Suppressor macrophage treated with lipopolysaccharide for 1 hour (primary cell): ENCODE results near the gene CELF4.

Experiments used
- DNase-seq, 3 donors: peaks; one replicate each; pipeline ENCODE4 v3.0.0-alpha.2; 2020 to 2022

The CELF4 gene

DNA sequence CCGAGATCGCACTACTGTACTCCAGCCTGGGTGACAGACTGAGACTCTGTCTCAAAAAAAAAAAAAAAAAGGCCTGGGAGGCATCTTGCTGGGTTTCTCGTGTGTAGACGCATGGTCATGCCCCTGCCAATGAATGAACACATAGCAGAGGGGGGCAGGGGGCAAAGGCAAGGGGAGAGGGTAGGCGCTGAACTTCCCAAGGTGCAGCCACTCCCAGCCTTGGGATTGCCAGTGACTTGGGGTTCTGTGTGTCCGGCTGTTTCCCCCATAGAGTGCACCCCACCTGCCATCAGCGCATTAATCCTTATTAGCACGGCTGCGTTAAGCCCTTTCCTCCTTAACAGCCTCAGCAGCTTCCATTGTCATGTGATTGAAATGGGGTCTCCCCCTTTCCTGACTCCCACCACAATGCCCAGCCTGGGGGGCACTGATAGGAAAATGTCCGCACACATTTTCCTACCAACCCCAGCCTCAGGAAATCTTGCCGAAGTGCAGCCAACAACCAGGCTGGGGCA lies 225.8 kb downstream of the CELF4 start:
- DNase-seq: no peak

DNA sequence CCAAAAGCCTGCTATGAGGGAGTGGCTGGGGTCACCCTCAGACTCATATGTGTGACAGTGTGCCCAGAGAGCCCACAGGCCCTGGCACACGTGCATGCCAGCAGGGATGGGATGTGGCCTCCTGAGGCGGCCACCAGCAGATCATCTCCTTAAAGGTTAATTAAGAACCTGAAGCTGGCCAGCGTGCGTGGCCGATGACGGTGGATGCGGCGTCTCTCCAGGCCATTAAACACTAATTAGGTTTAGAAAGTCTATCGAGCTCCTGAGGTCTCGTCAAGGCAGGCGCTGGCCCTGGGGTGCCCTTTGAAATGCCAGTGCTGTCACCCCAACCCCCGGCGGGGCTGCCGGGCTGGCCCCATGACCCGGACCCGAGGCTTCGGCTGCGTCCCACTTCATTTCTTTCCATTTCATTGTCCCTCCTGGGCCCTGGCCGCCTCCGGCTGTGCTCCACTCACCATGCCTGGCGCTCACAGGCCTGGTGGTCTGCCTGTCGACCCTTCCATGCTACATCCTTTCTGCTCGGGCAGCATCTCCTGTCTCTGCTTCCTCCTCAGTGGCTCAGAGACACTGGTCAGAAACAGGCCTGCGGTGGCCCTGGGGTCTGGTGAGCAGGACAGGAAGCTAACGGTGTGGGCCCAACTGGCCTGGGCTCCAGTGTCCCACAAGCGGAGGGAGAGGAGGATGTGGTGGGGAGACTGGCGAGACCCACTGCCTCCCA lies 228.9 kb downstream of the CELF4 start:
- no peak for DNase-seq

- DNase-seq: no peak
Observed at GRCh38 chr18:37335409-37335736, 230.2 kb downstream of the CELF4 start.

- no peak for DNase-seq
Observed at GRCh38 chr18:37334631-37335408, 230.8 kb downstream of the CELF4 start.

GRCh38 chr18:37332628-37333420 lies 232.8 kb downstream of the CELF4 start:
- DNase-seq: no peak

DNA sequence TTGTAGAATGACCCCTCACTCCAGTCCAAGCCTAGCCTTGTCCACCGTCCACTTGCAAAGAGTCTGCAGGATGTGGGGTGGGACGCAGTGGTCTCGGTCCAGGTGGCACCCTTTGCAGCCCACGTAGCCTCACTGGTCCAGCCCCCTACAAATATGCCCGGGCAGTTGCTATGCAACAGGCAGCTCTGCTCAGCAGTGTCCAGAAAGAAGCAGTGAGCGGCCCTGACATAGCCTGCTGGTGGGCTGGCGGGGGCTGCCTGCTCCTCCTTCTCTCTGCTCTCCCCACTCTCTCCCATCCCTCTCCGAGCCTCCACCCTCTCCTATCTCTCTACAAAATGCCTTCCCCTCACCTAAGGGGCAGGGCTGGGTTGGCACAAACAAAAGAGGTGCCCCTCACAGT lies 233.4 kb downstream of the CELF4 start:
- DNase-seq: no peak

DNA sequence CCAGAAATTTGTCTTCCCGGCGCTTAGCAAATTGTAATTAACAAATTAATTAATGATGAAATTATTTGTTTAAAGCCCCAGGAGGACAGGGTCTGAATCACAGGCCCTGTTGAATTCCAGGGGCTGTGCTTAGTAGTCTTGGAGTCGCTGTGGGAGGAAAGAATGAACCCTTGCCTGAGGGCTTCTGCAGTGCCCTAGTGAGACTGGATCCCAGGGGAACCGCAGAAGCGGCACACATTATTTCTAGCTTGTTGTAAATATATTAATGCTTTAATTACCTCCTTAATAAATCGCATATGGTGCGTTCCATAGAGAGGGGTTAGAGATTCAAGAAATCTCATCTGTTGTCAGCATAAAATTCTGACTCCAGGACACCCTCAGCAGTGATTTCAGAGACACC lies 235.4 kb downstream of the CELF4 start:
- DNase-seq: no peak

DNA sequence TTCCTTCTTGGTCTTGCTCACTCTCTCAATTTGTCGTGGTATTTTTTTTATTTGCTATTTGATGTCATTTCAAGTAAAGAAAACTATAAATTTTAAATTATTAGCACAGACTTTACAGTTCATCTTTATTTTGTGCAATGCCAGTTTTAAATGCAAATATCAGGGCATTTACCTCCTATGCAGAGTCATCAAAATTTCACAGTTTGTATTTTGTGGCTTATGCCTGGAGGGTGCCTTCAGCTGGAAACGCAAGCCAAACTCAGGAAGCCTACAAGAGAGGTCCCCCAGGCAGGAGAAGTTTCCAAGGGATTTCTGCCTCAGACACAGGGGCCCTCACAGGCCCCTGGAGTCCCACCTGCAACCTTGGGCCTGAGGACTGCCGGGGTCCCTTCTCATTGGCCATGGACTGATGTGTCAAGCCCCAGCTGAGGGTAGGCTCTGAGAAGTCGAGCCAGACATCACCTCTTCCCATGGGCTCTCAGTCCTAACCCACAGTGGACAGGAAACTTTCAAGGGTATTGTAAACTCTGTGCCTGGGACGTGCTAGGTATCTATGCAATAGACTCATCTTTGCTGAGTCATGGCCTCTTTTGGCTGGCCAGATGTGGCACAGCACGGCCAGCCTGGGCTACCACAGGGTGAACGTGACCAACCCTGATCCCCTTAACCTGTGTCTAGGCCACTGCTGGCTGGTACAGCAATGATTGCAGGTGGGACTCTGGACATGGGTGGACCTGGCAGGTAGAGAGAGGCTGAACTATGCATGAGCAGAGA lies 236.5 kb downstream of the CELF4 start:
- DNase-seq: no peak

DNA sequence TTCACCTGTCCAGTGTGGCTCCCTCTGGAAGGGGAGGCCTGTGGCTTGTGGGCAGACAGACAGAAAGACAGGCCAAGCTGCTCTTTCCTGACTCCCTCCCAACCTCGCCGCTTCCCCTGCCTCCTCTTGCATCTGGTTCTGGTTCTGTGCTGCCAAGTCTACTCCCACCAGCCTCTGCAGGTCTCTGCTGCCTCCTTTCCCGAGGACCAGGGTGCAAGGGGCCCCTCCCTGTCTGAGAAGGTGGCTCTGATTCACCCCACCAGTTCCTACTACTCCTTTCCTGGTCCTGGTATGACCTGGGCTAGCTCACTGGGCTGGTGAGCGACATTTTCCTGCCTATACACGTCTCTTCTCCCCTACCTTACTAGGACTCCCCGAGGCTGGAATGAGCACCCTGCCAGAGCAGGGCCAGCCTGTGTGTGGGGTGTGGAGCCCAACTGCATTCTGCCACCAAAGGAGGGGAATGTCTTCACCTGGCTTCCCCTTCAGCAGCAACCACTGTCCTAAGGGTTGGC lies 238.5 kb downstream of the CELF4 start:
- no peak for DNase-seq

DNA sequence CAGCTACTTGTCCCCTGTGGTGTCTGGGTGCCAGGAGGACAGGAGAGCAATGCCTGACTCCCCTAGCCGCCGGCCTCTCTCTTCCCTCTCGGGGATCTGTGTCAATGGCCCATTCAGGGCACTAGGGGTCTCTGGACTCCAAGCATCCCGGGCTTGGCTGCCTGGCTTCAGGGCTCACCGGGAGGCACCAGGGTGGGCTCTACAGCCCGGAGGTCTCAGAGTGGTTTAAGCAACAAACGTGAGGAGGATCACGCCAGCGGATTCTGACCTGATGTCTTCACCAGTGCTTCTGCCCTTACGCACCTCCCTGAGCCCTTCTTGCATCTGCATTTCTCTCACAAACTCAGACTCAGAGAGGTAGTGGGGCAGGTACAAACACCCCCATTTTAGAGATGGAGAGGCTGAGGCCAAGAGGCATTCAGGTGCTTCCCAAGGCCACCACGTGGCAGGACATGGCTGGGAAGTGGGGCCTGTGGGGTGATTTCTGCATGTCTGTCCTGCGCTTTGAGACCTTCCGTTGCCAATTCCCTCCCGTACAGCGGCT lies 243.0 kb downstream of the CELF4 start:
- peak; percentile 22 to 57 (median 36) for DNase-seq

- no peak for DNase-seq
Observed at GRCh38 chr18:37321582-37322491, 243.8 kb downstream of the CELF4 start.

GRCh38 chr18:37320317-37320716 lies 245.3 kb downstream of the CELF4 start:
- no peak for DNase-seq

- DNase-seq: no peak
Observed at GRCh38 chr18:37318360-37319355, 246.9 kb downstream of the CELF4 start.

DNA sequence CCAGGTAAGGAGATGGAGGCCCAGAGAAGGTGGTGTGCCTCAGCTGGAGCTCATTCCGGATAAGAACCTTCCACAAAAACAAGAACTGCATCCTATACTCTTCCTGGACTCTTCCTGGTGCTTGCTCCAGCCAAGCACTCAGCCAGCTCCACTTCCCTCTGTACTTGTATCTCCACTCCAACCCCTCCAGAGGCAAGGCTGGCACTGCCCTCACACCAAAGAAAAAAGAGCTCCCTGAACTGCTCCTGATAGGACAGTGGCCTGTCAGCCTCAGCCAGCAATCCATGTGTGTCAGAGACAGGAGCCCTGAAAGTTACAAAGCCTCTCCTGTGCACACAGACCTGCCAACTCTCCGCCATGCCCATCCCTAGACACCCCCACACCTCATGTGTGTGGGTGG lies 248.1 kb downstream of the CELF4 start:
- no peak for DNase-seq

DNA sequence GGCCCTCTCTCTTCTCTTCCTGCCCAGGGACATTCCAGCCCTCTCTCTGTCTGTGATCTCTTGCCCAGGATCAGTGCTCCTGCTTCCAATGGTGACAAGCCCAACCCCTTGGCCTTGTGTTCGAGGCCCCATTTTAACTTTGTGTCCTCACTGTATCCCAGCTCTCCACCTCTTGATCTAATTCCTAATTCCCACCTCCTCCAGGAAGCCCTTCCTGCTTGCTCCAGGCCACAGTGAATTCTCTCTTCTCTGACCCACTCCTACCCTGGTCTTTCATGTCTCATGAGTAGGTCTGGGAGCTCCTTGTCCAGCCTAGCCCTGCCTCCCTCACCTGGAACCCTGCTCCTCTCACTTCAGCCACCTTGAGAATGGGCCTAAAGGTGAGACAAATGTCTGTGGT lies 249.1 kb downstream of the CELF4 start:
- DNase-seq: no peak

GRCh38 chr18:37315935-37316334 lies 249.7 kb downstream of the CELF4 start:
- DNase-seq: no peak

DNA sequence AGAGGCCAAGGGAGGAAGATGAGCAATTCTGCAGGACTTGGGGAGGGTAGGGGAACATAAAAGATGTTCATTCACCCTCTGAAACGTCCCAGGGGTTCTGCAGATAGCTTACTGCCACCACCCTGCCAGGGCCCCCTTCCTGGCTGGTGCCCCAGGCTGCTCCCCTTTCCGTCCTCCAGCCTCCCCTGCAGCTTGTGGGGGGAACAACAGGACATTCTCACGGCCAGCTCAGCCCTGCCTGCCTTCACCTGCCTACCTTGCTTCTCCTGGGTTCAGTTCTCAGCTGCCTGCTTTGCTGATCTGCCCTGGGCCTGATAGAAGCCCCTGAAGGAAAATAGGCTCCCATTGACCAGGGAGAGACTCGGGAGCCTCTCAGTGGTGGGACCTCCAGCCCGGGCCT lies 251.1 kb downstream of the CELF4 start:
- no peak for DNase-seq

DNA sequence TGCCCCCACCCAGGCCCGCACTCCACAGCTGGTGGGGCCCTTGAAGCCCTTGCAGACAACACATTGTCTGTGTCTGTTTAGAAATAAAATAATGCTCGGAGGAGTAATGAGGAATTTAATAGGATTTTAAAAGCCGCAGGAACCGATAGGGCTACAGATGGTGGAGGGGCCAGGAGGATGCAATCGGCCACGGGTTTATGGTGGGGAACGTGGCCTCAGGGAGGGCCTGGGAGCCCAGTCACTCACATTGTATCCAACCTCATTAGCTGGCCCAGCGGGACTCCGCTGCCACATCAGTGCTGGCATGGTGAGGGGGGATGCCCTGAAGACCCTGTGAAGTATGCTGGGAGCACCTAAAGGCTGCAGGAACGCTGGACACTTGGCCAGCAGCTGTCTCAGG lies 252.0 kb downstream of the CELF4 start:
- DNase-seq: no peak

- no peak for DNase-seq
Observed at GRCh38 chr18:37309861-37310260, 255.7 kb downstream of the CELF4 start.

GRCh38 chr18:37309059-37309458 lies 256.5 kb downstream of the CELF4 start:
- DNase-seq: no peak
